Neural cell (in vitro differentiated cells): Measurements from ENCODE around the gene TMEM236. TPM values are rescaled to one million over a fixed set of nuclear protein-coding genes. Genes with fewer than 3 reads are reported as not detected.

Source experiments
- H2AFZ ChIP-seq: fragments of 200-600, 300-800 bp; sonication (generic), shearing (Covaris generic); 2 replicates; pipeline ENCODE4 v1.6.0; 2014; ENCODE audit warnings: low read depth, mild to moderate bottlenecking, antibody characterized with exemption, low read length, moderate library complexity
- H3F3A ChIP-seq: fragments of 200-600 bp; shearing (Covaris generic); 2 replicates; pipeline ENCODE4 v1.6.1; 2016; ENCODE audit warnings: mild to moderate bottlenecking, moderate library complexity, mixed read lengths, antibody characterized with exemption, low read length; ENCODE audit not compliant: insufficient read depth, poor library complexity, severe bottlenecking
- H3K27ac ChIP-seq: fragments of 200-600, 300-800 bp; sonication (generic), shearing (Covaris generic); 2 replicates; pipeline ENCODE4 v1.5.1; 2014; ENCODE audit warnings: mild to moderate bottlenecking, low read length, moderate library complexity
- H3K27me3 ChIP-seq: fragments of 300-800, 200-600 bp; sonication (generic), shearing (Covaris generic); 2 replicates; pipeline ENCODE4 v1.6.0; 2014; ENCODE audit warnings: mild to moderate bottlenecking, low read depth, low read length, moderate library complexity; ENCODE audit not compliant: insufficient read depth
- H3K36me3 ChIP-seq: fragments of 300-800, 200-600 bp; sonication (generic), shearing (Covaris generic); 2 replicates; pipeline ENCODE4 v1.5.1; 2014; ENCODE audit warnings: mild to moderate bottlenecking, antibody characterized with exemption, low read length, moderate library complexity; ENCODE audit not compliant: insufficient read depth
- H3K4me2 ChIP-seq: fragments of 300-800, 200-600 bp; sonication (generic), shearing (Covaris generic); 2 replicates; pipeline ENCODE4 v1.6.0; 2014; ENCODE audit warnings: mild to moderate bottlenecking, low read length
- H3K4me3 ChIP-seq: fragments of 300-800, 200-600 bp; sonication (generic), shearing (Covaris generic); 2 replicates; pipeline ENCODE4 v1.5.1; 2014; ENCODE audit warnings: mild to moderate bottlenecking, low read length, moderate library complexity
- H3K79me2 ChIP-seq: fragments of 200-600 bp; shearing (Covaris generic); replicated peaks from 2 replicates; pipeline ENCODE4 v1.6.0; 2014; ENCODE audit warnings: mild to moderate bottlenecking, low read length, moderate library complexity; ENCODE audit not compliant: insufficient read depth
- H3K9ac ChIP-seq: fragments of 300-800, 200-600 bp; sonication (generic), shearing (Covaris generic); 2 replicates; pipeline ENCODE4 v1.6.1; 2016; ENCODE audit warnings: mild to moderate bottlenecking, low read length, mixed read lengths
- H3K9me2 ChIP-seq: fragments of 200-600 bp; shearing (Covaris generic); 2 replicates; pipeline ENCODE4 v1.6.1; 2016; ENCODE audit warnings: mild to moderate bottlenecking, low read length, mixed read lengths; ENCODE audit not compliant: insufficient read depth
- H3K9me3 ChIP-seq: fragments of 200-600, 300-800 bp; sonication (generic), shearing (Covaris generic); 2 replicates; pipeline ENCODE4 v1.6.1; 2016; ENCODE audit warnings: mild to moderate bottlenecking, mixed run types, low read length, moderate library complexity, mixed read lengths
- H4K20me1 ChIP-seq: fragments of 200-600 bp; shearing (Covaris generic); 2 replicates; pipeline ENCODE4 v1.6.1; 2016; ENCODE audit warnings: mild to moderate bottlenecking, mixed run types; ENCODE audit not compliant: insufficient read depth
- CTCF ChIP-seq: fragments of 450-650 bp; IDR thresholded peaks from 2 replicates; pipeline ENCODE4 v1.5.1; 2014; ENCODE audit warnings: antibody characterized with exemption, mild to moderate bottlenecking, moderate library complexity; ENCODE audit not compliant: poor library complexity, severe bottlenecking
- EP300 ChIP-seq: fragments of 450-650 bp; conservative IDR thresholded peaks from 2 replicates; pipeline ENCODE4 v1.6.1; 2014; ENCODE audit warnings: antibody characterized with exemption, mild to moderate bottlenecking, moderate library complexity; ENCODE audit not compliant: poor library complexity, severe bottlenecking
- EZH2 ChIP-seq: fragments of 200-600, 300-800 bp; shearing (Covaris generic), sonication (generic); IDR thresholded peaks from 2 replicates; pipeline ENCODE4 v1.6.1; 2014; ENCODE audit warnings: antibody characterized with exemption, low read length, borderline replicate concordance, mild to moderate bottlenecking; ENCODE audit not compliant: insufficient read depth, poor library complexity, severe bottlenecking
- MXI1 ChIP-seq: fragments of 450-650 bp; conservative IDR thresholded peaks from 2 replicates; pipeline ENCODE4 v1.6.1; 2014; ENCODE audit warnings: antibody characterized with exemption, mild to moderate bottlenecking; ENCODE audit not compliant: poor library complexity, severe bottlenecking
- POLR2AphosphoS5 ChIP-seq: IDR thresholded peaks from 2 replicates; pipeline ENCODE4 v1.6.1; 2012
- RAD21 ChIP-seq: fragments of 450-650 bp; conservative IDR thresholded peaks from 2 replicates; pipeline ENCODE4 v1.6.1; 2014; ENCODE audit warnings: antibody characterized with exemption, mild to moderate bottlenecking, moderate library complexity
- REST ChIP-seq: IDR thresholded peaks from 2 replicates; pipeline ENCODE4 v1.6.1; 2012; ENCODE audit warnings: borderline replicate concordance
- SMC3 ChIP-seq: fragments of 450-650 bp; conservative IDR thresholded peaks from 2 replicates; pipeline ENCODE4 v1.6.1; 2014; ENCODE audit warnings: antibody characterized with exemption, mild to moderate bottlenecking, moderate library complexity; ENCODE audit not compliant: poor library complexity
- TAF1 ChIP-seq: IDR thresholded peaks from 2 replicates; pipeline ENCODE4 v1.6.1; 2012; ENCODE audit warnings: low read depth
- polyA plus RNA-seq: library from polyadenylated mRNA; depleted of rRNA; stranded (reverse); fragments of >200 nt; gene quantifications from 2 replicates; pipeline ENCODE4 v1.2.3, GENCODE V29; 2014

TMEM236 gene
- polyA plus RNA-seq, 1 donor from 2014 or later: 0.10 TPM

GRCh38 chr10:17783751-17784150 lies 31.8 kb downstream of the TMEM236 start:
- Histone ChIP-seq H3K9me3 (no peaks in the 10 kb centered on the region), H3K27ac (no peak overlapping the region), H2AFZ (no peak overlapping the region), H3K79me2 (no peaks in the 10 kb centered on the region), H4K20me1 (no peaks in the 10 kb centered on the region), H3K4me2 (no peak overlapping the region), H3K9ac (no peak overlapping the region), H3K4me3 (no peak overlapping the region), H3K9me2 (no peaks in the 10 kb centered on the region), H3K36me3 (no peaks in the 10 kb centered on the region), H3F3A (no peaks in the 10 kb centered on the region), H3K27me3 (no peaks in the 10 kb centered on the region)
- TF ChIP-seq SMC3 (no peak), RAD21 (no peak)

GRCh38 chr10:17784688-17785087 lies 32.7 kb downstream of the TMEM236 start:
- Histone ChIP-seq H3K9me3 (no peaks in the 10 kb centered on the region), H3K79me2 (no peaks in the 10 kb centered on the region), H3K27ac (no peak overlapping the region), H2AFZ (no peak overlapping the region), H3K9me2 (no peaks in the 10 kb centered on the region), H3F3A (no peaks in the 10 kb centered on the region), H3K36me3 (no peaks in the 10 kb centered on the region), H3K4me3 (no peak overlapping the region), H3K27me3 (no peaks in the 10 kb centered on the region), H3K4me2 (no peak overlapping the region), H4K20me1 (no peaks in the 10 kb centered on the region), H3K9ac (no peak overlapping the region)
- TF ChIP-seq MXI1 (no peak), CTCF (no peak), EZH2 (no peak), EP300 (no peak), POLR2AphosphoS5 (no peak), TAF1 (no peak), SMC3 (no peak), REST (no peak), RAD21 (no peak)
